Measurements from ENCODE around the gene TMPRSS3.

GRCh38 chr21:42376338-42376982 lies 19.4 kb downstream of the TMPRSS3 start:
- TF ChIP-seq CTCF (IDR thresholded peaks at IDR 0.05) = no peak
- TF ChIP-seq TEAD4 (IDR thresholded peaks at IDR 0.05; ENCODE audit: borderline replicate concordance, insufficient read depth) = no peak
- TF ChIP-seq TCF12 (IDR thresholded peaks at IDR 0.05) = no peak
- TF ChIP-seq USF1 (IDR thresholded peaks at IDR 0.05; ENCODE audit: borderline replicate concordance, low read depth) = no peak
- TF ChIP-seq REST (IDR thresholded peaks at IDR 0.05; ENCODE audit: low read depth, low read length) = no peak
- TF ChIP-seq MAX (IDR thresholded peaks at IDR 0.05; ENCODE audit: low read depth) = no peak
- TF ChIP-seq CHD2 (IDR thresholded peaks at IDR 0.05; ENCODE audit: low read length, partially characterized antibody) = no peak
- no peak for TF ChIP-seq EP300 (IDR thresholded peaks at IDR 0.05; ENCODE audit: borderline replicate concordance in 1 of 2, low read depth in 1 of 2, low read length in 1 of 2)
- TF ChIP-seq GATA2 (CRISPR knock-in tag; IDR thresholded peaks at IDR 0.05) = no peak
